ENCODE measurements around the gene GOLGA8B.
A peak's percentile ranks its signal among the peaks of the same experiment; 100 is the strongest.
"Not testable (repeated sequence)": the region's sequence is repeated elsewhere in the genome, so short reads cannot be mapped to it uniquely, and the experiment has no call there.

The GOLGA8B gene

GRCh38 chr15:34597316-34597715, 13.9 kb upstream of the GOLGA8B start:
- no peak for DNase-seq

- no peak for DNase-seq
These were observed 10.9 kb upstream of the GOLGA8B start for GRCh38 chr15:34594361-34594760.

GRCh38 chr15:34591306-34591705, 7.9 kb upstream of the GOLGA8B start:
- DNase-seq: no peak

DNA sequence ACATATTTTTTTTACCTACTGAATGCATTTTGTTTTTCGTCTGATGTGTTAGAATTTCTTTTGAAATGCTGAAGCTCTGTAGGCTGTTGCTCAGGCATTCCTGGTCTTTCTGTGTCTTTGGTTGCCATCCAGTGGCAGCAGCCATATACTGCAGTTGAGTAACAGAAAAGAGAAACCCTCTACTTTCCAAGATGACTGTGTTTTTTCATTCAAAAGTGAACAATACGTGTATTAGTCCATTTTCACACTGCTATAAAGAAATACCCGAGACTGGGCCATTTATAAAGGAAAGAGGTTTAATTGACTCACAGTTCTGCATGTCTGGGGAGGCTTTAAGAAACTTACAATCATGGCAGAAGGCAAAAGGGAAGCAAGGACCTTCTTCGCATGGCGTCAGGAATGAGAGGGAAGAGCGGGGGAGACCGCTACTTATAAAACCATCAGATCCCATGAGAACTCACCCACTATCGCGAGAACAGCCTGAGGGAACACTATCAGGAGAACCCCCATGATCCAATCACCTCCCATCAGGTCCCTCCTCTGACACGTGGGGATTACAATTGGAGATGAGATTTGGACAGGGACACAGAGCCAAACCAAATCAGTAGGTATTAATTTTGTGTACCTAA, 4.7 kb upstream of the GOLGA8B start:
- DNase-seq: peak; percentile 80 to 86

DNA sequence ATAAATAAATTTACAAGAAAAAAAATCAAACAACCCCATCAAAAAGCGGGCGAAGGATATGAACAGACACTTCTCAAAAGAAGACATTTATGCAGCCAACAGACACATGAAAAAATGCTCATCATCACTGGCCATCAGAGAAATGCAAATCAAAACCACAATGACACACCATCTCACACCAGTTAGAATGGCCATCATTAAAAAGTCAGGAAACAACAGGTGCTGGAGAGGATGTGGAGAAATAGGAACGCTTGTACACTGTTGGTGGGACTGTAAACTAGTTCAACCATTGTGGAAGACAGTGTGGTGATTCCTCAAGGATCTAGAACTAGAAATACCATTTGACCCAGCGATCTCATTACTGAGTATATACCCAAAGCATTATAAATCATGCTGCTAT, 2.5 kb upstream of the GOLGA8B start:
- DNase-seq: not testable (repeated sequence)

GRCh38 chr15:34584996-34585395, 1.5 kb upstream of the GOLGA8B start:
- DNase-seq: no peak

DNA sequence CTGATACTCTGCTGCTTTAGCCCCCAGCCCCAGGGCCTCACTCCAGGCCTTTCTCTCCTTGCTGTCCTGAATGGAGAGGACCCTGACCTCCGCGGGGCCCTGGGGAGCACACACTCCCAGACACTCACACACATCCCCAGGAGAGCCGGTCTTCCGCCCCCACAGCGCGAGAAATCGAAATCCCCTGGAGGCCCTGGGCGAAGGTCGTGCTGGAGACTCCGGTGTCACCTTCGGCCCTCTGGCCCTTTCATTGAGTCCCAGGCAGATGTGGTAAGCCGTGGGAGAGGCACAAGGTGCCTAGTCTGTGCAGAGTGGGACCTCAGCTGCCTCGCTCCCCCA, 848 bp upstream of the GOLGA8B start:
- DNase-seq: no peak

GRCh38 chr15:34582461-34583371, 735 bp downstream of the GOLGA8B start:
- no peak for DNase-seq

DNA sequence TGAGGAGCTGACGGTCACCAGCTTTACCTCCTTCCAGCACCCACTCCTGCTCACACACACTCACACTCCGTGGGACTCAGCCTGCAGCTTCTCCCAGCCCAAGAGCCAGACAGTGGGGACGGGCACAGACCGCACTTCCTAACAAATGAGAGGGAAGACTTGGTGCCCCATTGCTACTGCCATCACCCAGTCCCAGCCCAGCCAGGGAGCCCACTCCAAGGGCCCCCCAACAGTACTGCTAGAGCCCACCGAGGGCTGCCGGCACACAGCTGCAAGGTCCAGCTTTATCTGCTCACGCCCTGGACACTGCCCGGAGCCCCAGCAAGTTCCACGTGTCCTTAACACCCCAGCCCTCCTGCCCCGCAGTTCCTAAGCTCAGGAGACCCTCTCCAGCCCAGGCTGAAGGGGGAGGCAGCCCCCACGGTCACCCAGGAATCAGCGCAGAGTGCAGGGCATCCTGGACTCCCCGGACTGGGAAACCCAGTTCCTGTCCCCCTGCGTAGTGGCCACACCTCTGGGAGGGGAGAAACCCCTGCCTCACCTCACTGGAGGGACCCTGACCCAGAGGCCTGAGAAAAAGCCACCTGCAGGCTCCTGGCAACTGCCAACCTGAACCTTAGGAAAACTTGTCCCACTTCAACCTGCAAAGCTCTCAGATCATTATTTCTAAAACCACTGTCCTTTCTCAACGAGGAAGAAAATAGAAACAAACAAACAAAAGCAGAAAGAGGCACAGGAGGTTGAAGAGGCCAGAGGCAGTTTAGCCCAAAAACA, 1.6 kb downstream of the GOLGA8B start:
- DNase-seq: not testable (repeated sequence)

- DNase-seq: no peak
These were observed 2.4 kb downstream of the GOLGA8B start for GRCh38 chr15:34581043-34581365.

DNA sequence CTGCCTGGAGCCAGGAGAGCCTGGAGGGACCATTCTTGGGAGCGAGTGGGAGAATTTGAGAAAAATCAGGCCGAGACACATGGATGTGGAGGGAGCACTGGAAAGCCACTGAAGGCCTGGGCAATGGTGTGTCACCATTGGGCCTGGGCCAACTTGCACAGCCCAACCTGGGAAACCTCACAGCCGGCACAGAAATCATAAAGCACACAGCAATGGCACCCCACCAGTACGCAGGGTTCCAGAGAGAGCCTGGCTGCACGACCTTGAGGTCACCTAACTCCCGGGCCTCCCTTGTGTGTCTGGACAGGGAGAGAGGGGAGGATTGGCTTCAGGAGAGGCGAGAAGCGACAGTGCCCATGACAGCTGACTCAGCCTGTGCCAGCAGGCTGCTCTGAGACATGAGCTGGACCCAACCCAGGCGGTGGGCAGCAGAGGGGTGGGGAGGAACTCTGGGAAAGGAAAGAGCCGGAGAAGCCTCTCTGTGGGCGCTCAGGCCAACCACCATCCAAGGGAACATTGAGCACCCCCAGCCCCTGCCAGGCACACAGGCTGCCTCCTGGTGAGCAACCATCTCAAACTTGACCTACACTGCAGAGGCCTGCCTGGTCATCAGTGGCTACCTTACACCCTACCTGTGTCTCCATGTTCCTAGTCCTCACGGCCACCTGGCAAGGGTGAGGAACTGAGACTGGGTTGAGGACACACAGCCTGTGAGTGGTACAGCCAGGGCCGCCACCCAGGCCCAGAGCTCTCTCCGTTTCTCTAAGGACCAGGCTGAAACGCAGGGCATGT, 3.0 kb downstream of the GOLGA8B start:
- not testable (repeated sequence) for DNase-seq

- DNase-seq: no peak
These were observed 5.2 kb downstream of the GOLGA8B start for GRCh38 chr15:34578283-34578674.

DNA sequence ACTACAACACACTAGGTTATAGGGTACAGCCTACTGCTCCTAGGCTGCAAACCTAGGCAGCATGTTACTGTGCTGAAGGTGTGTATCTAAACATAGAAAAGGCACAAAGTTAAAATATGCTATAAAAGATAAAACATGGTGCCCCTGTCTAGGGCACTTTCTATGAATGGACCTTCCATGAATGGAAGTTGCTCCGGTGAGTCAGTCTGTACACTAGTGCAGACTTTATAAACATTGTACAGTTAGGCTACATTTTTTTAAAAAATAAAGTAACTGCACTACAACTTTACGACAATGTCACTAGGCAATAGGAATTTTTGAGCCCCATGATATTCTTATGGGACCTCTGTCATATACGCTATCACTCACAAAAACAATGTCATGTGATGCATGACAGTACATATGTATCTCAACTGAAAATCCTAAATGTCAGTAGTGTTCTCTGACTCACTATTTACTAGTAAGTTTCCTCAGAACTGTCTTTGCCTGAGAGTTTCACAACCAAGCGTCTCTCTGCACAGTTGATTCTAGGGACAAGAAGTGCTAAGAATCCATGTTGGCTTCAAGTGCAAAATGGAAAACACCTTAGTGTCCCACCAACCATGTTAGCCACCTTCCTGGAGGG, 5.7 kb downstream of the GOLGA8B start:
- DNase-seq: not testable (repeated sequence)

GRCh38 chr15:34575035-34575434, 8.4 kb downstream of the GOLGA8B start:
- DNase-seq: not testable (repeated sequence)

DNA sequence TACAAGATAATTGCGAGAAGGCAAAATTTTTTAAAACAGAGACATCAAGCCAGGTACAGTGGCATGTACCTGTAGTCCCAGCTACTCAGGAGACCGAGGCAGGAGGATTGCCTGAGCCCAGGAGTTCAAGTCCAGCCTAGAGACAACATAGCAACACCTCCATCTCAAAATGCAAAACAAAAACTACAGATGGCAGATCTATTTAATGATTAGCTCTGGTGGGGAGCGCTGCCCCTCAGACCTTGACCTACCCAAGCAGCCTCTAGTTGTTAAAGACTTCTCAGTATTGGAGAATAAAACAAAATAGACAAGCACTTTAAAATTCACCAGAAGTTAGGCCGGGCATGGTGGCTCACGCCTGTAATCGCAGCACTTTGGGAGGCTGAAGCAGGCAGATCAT, 10.5 kb downstream of the GOLGA8B start:
- DNase-seq: not testable (repeated sequence)

DNA sequence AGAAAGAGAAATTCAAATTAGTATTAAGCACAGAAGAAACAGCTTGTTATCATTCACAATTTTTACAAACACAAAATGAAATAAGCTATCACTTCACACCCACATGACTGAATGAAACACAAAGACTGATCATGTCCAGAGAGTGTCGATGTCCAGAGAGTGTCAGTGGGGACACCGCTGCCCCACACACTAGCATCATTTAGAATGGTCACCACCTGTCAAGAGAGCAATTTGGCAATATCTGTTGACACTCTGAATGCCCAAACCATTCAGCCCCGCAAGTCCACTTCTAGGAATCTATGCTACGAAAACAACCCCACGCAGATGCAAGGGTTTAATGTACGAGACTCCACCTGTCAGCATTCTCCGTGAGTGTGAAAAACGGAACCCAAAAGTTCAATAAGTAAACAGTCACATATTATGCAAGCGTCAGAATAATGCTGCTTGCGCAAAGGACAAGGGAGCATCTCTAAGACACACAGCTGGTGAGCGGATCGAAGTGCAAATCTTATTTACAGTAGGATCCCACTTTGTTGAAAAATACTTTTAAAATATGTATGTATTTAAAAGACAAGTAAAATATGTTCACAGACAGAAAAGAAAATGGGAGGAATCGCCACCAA, 11.3 kb downstream of the GOLGA8B start:
- DNase-seq: not testable (repeated sequence)

GRCh38 chr15:34569670-34570396, 13.6 kb downstream of the GOLGA8B start:
- not testable (repeated sequence) for DNase-seq

DNA sequence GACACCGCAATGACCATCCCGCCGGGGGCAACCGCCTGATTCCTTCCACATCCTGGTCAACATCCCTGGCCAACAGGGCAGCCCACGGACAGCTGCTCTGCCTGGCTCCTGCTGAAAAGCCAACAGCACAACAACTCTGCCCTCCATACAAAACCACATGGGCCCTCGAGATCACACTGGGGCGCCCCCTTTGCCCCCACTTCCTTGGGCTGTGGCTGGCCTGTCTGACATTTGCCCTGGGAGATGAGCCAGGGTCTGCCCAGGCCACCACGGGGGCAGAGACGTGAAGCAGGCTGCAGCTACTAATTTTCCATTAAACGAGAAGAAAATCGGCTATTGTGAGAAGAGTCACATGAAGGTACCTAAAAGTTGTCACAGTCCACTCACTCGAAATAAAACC, 16.3 kb downstream of the GOLGA8B start:
- DNase-seq: not testable (repeated sequence)

DNA sequence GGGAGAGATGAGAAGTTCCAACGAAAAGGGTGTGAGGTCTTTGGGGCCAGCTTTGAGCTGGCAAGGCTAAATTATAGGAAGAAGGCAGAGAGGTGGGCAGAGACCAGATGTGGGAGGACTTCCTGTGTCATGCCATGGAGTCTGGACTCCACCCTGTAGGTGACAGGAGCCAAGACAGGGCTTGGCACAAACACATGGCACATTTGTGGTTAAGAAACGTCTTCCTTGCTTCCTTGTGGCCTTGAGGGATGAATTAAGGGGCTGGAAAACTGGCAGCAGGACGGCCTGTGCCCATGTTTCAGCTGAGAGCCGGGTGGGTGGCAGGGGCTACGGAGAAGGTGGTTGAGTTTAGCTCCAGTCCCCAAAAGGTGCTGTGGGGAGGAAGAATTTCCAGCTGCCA, 18.7 kb downstream of the GOLGA8B start:
- not testable (repeated sequence) for DNase-seq

GRCh38 chr15:34560814-34561213, 22.6 kb downstream of the GOLGA8B start:
- not testable (repeated sequence) for DNase-seq

GRCh38 chr15:34559764-34560163, 23.7 kb downstream of the GOLGA8B start:
- DNase-seq: not testable (repeated sequence)
